Measurements from ENCODE around the gene WWC1.
A peak's percentile ranks its signal among the peaks of the same experiment; 100 is the strongest.
"Not testable (repeated sequence)": the region's sequence is repeated elsewhere in the genome, so short reads cannot be mapped to it uniquely, and the experiment has no call there.

Gene WWC1

GRCh38 chr5:168310541-168310940 is 19.1 kb downstream of the WWC1 start:
- DNase-seq: not testable (repeated sequence)

GRCh38 chr5:168311061-168311566 is 19.7 kb downstream of the WWC1 start:
- no peak for DNase-seq

DNA sequence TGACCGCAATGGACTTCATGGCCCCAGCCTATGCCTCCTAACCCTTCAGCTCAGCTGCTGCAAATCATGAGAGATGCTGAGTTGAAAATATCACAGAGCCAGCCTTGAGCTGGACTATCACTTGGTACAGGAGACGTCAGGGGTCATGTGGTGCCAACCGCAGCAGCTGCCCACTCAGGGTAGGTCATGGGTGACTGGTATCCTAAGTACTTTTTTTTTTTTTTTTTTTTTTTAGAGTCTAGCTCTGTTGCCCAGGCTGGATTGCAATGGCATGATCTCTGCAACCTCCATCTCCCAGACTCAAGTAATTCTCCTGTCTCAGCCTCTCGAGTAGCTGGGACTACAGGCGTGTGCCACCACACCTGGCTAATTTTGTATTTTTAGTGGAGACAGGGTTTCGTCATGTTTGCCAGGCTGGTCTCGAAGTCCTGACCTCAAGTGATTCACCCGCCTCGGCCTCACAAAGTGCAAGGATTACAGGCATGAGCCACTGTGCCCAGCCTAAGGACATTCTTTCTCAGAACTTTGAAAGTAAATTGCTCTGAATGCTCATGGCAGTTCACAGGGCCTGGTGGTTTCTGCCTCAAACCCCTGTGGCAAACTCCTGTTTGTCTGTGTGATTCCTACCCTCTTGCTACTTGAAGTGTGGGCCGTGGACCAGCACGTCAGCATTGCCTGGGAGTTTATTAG is 21.3 kb downstream of the WWC1 start:
- DNase-seq: no peak

- no peak for DNase-seq
Measured at GRCh38 chr5:168313596-168314204, 22.3 kb downstream of the WWC1 start.

DNA sequence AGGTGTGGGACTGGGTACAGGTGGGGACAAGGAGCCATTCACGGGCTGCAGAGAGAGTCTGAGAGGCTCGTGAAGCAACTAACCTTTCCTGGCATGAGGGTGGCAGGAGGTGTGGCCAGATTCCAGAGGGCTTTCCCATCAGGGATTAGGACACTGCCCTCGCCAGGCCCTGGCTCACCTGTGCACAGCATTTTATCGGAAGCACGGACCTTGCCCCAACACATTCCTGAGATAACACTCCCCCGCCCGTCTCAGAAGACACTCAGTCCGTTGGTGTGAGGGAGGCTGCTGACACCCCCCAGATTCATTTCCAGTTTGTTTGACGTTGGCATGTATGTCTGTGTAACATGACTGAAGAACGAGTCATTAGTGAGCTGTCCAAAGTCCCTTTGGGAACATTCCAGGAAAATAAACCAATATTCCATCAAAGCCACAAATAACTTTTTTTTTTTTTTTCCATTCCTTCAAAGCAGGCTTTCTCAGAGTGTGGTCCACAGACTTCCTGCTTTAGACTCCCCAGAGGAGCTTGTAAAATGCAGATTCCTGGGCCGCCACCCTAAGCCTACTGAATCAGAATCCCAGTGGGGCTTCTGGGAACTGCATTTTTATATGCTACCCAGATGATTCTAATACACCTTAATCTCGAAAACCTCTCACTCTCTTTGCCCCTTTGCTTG is 23.4 kb downstream of the WWC1 start:
- DNase-seq: no peak

GRCh38 chr5:168315416-168316138 is 24.1 kb downstream of the WWC1 start:
- no peak for DNase-seq

DNA sequence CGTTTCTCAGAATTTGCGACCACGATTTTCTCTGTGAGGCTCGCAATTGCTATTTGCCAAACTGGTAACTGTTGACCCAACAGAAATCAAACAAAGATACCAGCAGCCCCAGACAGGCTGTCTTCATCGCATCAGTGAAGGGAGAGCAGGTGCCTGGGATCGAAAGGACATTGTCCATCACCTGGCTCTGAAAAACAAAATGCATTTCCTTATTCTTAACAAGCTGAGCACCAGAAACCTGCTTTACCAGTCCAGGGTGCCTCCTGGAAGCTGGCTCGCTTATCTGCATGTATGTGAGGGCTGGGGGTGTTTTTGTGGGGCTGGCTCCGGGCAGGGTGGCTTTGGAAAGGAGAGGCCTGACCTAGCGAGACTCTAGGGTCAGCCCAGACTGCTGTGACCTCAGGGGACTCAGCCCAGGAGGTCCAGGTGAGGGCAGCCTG is 24.7 kb downstream of the WWC1 start:
- no peak for DNase-seq

DNA sequence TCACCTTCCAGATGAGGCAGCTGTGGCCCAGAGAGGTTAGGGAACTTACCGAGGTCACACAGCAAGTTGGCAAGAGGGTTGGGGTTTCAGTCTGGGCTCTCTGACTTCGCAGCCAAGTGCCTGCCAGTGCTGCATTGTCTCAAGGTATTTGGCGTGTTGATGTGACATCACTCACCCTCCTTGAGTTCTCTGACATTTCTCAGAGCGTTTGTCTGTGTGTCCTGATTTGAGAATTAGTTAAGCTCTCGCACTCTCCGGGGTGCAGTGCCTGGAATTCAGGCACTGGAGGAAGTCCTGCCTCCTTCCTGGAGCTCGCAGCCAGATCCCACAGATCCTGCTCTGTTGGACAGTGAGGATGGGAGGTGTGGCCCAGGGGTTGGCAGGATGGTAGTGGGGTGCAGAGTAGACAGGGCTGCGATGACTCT is 25.7 kb downstream of the WWC1 start:
- DNase-seq: no peak

DNA sequence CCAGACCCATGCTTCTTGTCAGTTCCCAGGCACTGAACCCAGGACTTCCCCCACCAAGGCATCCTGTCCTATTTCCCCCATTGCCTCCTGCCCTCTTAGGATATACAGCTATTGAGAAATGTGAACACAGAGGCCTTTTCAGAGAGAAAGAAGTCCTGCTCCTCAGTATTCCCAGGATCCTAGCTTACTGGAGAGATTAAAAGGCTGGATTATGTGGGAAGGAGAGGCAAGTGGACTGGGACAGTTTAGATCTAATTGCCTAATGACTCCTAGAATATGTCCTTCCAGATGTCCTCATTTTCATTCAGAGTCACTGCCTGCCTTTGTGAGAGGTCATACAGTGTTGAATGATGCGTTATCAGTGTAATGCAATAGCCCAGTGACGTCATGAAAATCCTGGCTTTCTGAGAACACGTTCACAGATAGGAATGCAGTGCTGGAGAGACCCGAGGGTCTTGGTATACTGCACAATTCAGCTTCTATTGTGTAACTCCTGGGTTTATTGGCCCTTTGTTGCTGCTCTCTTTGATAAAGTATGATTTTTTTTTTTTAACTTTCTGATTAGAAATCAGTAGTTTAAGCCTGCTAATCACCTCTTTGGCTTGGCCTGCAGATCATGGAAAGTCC is 26.2 kb downstream of the WWC1 start:
- no peak for DNase-seq

GRCh38 chr5:168318240-168318639 is 26.8 kb downstream of the WWC1 start:
- no peak for DNase-seq

DNA sequence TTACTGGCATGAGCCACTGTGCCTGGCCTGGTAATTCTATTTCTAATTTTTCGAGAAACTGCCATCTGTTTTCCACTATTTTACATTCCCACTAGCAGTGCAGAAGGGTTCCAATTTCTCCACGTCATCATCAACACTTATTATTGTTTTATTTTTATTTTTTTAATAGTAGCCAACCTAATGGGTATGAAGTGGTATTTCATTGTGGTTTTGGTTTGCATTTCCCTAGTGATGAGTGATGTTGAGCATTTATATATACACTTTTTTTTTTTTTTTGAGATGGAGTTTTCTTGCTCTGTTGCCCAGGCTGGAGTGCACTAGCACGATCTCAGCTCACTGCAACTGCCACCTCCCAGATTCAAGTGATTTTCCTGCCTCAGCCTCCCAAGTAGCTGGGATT is 28.3 kb downstream of the WWC1 start:
- DNase-seq: no peak

- no peak for DNase-seq
Measured at GRCh38 chr5:168320805-168321204, 29.4 kb downstream of the WWC1 start.

GRCh38 chr5:168324859-168325630 is 33.6 kb downstream of the WWC1 start:
- no peak for DNase-seq

DNA sequence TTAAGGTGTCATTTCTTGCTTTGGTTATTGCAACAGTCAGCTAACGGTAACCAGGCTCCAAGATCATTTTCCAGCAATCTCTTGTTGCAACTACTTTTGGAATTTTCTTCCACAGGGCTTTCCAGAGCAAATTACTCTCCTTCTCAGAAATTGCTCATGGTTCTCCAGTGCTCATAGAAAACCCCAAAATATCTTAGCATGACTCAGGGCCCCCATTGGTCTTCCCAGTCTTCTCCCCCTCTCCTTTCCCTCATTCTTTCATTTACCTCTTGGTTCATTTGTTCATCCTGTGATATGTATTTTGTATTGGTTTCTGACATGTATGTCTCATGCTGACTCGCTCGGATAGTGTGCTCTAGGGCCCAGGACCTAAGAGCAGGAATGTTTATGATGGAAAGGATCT is 35.6 kb downstream of the WWC1 start:
- no peak for DNase-seq

- no peak for DNase-seq
Measured at GRCh38 chr5:168327451-168327850, 36.0 kb downstream of the WWC1 start.

DNA sequence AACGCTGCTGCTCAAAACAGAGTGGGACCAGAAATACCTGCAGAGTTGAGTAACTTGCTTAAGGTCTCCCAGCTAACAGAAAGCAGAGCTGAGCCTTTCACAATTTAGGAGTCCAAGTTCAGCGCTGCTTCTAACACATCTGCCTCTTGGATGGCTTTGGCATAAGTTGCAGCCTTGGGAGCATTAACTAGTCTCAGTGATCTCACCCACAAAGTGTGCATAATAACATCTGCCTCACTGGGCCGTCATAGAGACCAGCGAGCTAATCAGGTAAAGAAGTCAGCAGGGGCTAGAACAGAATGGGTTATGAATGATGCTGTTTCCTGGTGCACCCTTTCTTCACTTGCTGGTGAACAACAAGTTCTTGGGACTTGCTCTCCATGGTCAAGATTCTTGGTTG is 36.5 kb downstream of the WWC1 start:
- no peak for DNase-seq

DNA sequence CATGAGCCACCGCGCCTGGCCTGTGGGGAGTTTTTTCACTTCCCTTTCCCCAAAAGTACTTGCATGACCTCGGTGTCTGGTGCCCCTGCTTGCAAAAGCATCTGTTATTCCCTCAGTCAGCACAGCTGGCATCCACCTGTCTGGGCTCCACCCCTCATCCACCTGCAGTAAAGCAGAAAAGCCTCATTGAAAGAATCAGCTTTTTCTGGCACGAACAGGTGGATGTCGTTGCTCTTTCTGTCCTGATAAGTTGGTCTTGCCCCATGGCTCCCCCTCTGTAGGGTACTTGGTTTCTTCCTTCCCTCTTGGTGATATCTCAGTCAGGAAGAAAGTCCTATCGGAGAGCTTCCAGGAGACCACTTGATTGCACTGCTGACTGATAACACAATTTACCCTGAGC is 37.4 kb downstream of the WWC1 start:
- DNase-seq: peak; percentile 71

DNA sequence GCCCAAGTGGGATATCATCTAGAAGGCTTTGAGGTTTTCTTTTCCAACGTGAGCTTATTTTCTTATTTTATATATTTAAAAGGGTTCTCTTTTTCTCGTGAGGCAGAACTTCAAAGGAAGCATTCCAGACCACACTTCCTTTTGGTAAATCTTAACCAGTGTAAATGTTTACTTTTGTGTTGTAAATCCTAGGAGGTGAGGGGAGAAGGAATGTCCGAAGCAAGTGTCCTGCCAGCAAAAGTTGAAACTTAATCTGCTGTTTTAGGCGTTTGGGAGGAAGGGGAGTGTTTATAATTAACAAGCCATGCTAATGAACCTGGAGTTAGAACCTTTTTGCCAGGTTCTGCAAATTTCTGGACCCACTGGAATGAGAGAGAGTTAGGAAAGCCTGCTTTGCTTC is 37.9 kb downstream of the WWC1 start:
- DNase-seq: no peak

DNA sequence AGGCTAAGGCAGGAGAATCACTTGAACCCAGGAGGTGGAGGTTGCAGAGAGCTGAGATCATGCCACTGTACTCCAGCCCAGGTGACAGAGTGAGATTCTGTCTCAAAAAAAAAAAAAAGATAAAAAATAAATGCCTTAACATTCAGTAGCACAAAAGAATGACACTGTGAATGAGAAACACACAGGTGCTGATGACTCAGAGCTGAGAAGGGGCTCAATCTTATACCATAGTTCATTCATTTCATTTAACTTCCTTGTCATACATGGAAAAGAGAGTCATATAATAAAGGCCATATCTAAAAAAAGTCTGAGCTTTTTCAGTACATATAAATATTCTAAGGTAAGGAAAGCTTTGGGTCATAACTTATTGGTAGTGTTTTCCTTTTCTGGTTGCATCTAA is 40.6 kb downstream of the WWC1 start:
- no peak for DNase-seq

DNA sequence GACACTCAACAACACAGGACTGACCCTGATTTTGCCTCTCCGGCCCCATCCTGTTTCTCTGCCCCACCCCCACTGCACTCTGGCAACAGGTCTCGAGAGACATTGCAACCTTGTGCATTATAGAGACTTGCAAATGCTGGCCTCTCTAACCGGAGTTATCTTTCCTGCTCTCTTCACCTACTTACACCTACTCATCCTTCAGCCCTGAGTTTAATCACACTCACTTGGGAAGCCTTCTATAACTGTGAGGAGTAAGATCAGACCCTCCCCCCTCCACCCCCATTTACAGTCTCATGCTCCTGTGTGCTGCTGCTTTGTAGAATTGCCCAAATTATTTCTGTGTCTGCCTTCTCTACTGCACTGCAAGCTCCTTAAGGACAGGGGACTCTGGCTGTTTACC is 42.8 kb downstream of the WWC1 start:
- no peak for DNase-seq

DNA sequence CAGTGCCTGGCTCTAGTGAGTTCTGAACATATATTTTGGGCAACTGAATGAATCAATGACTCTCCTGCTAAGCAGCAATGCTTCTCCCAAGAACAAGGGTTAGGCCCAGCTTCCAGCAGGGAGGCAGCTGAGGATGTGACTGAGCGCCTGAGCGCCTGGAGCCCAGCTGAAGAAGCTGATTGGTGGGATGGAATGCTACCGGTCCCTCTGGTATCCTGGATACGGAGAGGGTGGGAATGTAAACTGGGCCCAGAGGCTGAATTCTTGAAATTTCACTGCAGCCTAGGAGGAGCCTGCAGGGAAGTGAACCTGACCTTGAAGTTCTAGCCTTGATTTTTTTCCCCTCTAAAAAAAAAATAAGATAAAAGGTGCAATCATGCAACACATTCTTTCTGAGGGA is 43.2 kb downstream of the WWC1 start:
- no peak for DNase-seq

DNA sequence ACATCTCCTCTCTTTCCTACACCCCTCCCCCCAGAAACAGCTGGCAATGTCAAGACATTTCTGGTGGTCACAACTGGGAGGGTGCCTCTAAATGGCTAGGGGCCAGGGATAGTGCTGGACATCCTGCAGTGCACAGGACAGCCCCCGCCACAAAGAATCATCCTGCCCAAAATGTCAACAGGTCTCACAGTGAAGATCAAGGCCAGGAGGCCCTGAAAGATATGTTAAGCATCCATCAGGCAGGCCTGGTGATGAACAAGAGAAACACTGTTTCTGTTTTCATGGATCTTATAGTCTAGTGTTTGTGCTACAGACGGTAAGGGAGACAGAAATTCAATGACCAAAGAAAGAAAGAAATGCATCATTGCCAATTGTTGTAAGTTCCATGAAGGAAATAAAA is 45.9 kb downstream of the WWC1 start:
- DNase-seq: no peak
